ENCODE data around the gene SEC62.

GRCh38 chr3:170044271-170044670 lies 77.7 kb downstream of the SEC62 start:
- TF ChIP-seq NFIC (IDR thresholded peaks at IDR 0.05) (no peak), CREB1 (IDR thresholded peaks at IDR 0.05; ENCODE audit: low read depth) (no peak), CEBPB (IDR thresholded peaks at IDR 0.05) (no peak), EP300 (IDR thresholded peaks at IDR 0.05; ENCODE audit: borderline replicate concordance) (no peak), YY1 (IDR thresholded peaks at IDR 0.05; ENCODE audit: low read depth) (no peak), RAD21 (IDR thresholded peaks at IDR 0.05; ENCODE audit: low read depth) (no peak), FOXM1 (IDR thresholded peaks at IDR 0.05; ENCODE audit: borderline replicate concordance, low read depth) (no peak), MAX (IDR thresholded peaks at IDR 0.05) (no peak)
- TF ChIP-seq, protein P1, sequence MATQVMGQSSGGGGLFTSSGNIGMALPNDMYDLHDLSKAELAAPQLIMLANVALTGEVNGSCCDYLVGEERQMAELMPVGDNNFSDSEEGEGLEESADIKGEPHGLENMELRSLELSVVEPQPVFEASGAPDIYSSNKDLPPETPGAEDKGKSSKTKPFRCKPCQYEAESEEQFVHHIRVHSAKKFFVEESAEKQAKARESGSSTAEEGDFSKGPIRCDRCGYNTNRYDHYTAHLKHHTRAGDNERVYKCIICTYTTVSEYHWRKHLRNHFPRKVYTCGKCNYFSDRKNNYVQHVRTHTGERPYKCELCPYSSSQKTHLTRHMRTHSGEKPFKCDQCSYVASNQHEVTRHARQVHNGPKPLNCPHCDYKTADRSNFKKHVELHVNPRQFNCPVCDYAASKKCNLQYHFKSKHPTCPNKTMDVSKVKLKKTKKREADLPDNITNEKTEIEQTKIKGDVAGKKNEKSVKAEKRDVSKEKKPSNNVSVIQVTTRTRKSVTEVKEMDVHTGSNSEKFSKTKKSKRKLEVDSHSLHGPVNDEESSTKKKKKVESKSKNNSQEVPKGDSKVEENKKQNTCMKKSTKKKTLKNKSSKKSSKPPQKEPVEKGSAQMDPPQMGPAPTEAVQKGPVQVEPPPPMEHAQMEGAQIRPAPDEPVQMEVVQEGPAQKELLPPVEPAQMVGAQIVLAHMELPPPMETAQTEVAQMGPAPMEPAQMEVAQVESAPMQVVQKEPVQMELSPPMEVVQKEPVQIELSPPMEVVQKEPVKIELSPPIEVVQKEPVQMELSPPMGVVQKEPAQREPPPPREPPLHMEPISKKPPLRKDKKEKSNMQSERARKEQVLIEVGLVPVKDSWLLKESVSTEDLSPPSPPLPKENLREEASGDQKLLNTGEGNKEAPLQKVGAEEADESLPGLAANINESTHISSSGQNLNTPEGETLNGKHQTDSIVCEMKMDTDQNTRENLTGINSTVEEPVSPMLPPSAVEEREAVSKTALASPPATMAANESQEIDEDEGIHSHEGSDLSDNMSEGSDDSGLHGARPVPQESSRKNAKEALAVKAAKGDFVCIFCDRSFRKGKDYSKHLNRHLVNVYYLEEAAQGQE (IDR thresholded peaks at IDR 0.05; ENCODE audit: low read depth), result no peak
- TF ChIP-seq, protein P2, sequence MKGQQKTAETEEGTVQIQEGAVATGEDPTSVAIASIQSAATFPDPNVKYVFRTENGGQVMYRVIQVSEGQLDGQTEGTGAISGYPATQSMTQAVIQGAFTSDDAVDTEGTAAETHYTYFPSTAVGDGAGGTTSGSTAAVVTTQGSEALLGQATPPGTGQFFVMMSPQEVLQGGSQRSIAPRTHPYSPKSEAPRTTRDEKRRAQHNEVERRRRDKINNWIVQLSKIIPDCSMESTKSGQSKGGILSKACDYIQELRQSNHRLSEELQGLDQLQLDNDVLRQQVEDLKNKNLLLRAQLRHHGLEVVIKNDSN (IDR thresholded peaks at IDR 0.05), result no peak

All from Ishikawa (cell line).